Left ventricle myocardium superior (tissue), 1 donor: ENCODE data around the gene MND1. TPM values are rescaled to one million over a fixed set of nuclear protein-coding genes. Genes with fewer than 3 reads are reported as not detected.
"Not testable (repeated sequence)": the region's sequence is repeated elsewhere in the genome, so short reads cannot be mapped to it uniquely, and the experiment has no call there.

Source experiments
- ATAC-seq: fragments of 200-7000 bp; cut with Tn5 transposase; one replicate; pipeline ENCODE4 v1.9.1; 2020; ENCODE audit warnings: mild to moderate bottlenecking, moderate library complexity
- DNase-seq: peaks from one replicate; pipeline ENCODE4 v3.0.0-alpha.2; 2020
- intact Hi-C: fragments of 100-400 bp; cut with micrococcal nuclease; formaldehyde crosslinking; loops from one replicate; pipeline ENCODE4 v1.11.0; 2022
- total RNA-seq: library from RNA; stranded (reverse); fragmentation: NEBNext Ultra II Directional; extraction: Animal tissue kit (Norgen Biotek cat#: 25700); gene quantifications from one replicate; pipeline ENCODE4 v1.2.1, GENCODE V29; 2021
- donor health status: DM: no; HTN: yes; CAD: no; lungs with severe emphysema.

Gene MND1
- total RNA-seq, 1 donor from 2014 or later: not detected

GRCh38 chr4:153427363-153428071 is 83.0 kb downstream of the MND1 start:
- DNase-seq (no peak), ATAC-seq (no peak)
- intact Hi-C loops: no loop called here

GRCh38 chr4:153428941-153429475 is 84.5 kb downstream of the MND1 start:
- intact Hi-C loops: no loop called here
- ATAC-seq: no peak
- no peak for DNase-seq

DNA sequence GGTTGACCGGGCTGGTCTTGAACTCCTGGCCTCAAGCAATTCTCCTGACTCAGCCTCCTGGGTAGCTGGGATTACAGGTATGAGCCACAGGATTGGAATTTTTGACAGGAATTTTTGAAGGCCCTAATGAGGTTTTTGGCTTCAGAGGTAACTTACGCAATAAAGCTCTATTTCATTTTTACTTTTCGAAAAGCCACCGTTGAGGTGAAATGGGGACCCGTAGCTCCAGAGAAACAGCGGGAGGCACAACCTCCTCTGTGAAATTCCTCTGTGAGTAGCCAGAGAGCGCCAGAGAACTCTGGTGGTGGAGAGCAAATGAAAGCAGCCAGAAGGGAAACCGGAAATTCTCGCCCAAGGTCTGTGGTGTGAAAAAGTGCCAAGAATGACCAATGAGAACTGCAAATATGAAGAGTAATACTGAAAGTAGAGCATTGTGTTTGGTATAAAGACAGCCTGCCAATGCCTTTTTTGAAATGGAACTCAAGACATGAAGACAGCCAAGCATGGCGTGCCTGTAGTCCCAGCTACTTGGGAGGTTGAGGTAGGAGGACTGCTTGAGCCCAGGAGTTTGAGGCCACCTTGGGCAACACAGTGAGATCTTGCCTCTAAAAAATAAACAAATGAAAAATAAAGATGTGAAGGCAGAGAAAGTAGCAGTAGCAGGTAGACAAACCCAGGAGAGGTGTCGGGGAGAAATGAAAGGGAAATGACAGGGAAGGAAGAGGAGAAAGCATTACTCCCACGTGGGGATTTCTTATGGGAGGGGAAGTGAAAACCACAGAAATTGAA is 88.7 kb downstream of the MND1 start:
- intact Hi-C loops: loop anchor here (2.0 kb wide), 1 partner anchor 142 kb away; no protein-coding TSS in a partner anchor
- ATAC-seq: peak; percentile 86
- DNase-seq: peak; percentile 46

DNA sequence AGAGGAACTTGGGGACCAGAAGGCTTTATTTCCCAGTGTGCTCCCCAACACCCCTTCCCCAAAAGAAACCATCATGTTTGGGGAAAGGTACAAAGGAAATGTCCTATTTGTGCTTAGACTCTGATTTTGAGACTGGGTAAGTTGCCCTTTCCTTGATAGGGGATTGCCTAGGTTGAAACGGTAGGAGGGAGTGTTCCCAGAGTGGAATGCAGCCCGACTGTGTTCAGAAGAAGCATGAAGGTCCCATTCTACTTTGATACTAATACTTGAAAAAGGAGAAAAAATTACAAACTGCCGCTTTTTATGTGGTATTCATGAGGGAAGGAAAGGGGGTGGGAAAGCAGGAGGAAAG is 89.2 kb downstream of the MND1 start:
- DNase-seq (no peak), ATAC-seq (no peak)
- intact Hi-C loops: loop anchor here (2.0 kb wide), 1 partner anchor 141 kb away; no protein-coding TSS in a partner anchor

- ATAC-seq (no peak), DNase-seq (no peak)
- intact Hi-C loops: no loop called here
Measured at GRCh38 chr4:153434190-153434589, 89.7 kb downstream of the MND1 start.

DNA sequence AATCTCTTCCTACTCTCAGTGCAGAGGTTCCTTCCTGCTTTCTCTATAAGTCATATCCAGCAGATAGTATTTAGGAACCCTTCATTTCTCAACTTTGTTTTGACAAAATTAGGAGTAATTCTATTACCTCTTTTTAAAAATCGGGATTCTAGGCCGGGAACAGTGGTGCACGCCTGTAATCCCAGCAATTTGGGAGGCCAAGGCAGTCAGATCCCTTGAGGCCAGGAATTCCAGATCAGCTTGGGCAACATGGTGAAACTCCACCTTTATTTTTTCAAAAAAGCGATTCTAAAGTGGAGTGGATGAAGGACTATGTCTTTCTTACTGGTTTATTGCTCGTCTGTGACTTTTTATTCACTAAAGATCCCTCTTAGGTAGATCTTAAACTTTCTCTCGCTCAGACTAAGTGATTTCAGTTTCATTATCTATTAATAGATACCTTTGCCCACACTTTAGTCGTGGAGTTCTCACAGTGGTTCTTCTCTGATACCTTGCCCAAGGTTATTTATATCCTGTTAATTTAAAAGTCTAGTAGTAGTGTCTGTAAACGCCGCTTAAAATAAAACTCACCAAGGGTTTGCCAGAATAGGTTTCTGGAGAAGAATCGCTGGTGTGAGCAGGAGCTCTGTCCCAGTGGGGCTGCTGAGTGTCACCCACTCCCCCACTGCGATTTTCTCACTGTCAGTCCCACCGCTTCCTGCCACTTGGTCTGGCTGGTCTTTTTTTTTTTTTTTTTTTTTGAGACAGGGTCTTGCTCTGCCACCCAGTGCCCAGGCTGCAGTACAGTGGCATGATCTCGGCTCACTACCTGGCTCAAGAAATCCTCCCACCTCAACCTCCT is 94.6 kb downstream of the MND1 start:
- intact Hi-C loops: no loop called here
- peak; percentile 93 for ATAC-seq

DNA sequence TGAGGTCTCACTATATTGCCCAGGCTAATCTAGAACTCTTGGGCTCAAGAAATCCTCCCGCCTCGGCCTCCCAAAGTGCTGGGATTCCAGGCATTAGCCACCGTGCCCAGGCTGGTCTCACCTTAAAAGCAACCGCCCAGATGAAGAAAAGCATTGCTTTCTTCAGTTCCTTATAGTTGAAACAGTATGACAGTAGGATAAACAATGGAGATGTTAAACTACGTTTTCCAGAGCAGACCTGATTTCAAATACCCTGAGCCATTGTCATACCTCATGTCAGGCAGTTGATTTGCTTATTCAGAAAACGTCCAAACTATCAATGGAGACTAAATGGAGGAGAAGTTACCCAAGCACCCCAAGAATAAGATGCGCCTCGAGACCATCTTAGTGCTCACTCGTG is 95.3 kb downstream of the MND1 start:
- ATAC-seq (no peak), DNase-seq (no peak)
- intact Hi-C loops: no loop called here

More for the DNA sequence above, 94.6 kb downstream of the MND1 start:
- DNase-seq: no peak

DNA sequence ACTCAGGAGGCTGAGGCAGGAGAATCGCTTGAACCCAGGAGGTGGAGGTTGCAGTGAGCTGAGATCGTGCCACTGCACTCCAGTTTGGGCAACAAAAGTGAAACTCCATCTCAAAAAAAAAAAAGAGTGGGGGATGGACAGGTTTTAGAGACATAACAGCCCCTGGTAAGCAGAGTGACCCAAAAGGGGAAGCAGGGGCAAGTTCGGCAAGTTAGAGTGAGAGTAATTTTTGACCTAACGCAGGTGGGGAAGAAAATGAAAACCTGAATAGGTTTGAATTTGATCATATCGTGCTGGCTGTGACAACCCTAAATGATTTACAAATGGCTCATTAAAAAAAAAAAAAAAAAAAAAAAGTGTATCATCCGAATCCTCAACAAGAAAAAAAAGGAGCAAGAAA is 96.0 kb downstream of the MND1 start:
- intact Hi-C loops: no loop called here
- ATAC-seq: no peak
- DNase-seq: no peak

DNA sequence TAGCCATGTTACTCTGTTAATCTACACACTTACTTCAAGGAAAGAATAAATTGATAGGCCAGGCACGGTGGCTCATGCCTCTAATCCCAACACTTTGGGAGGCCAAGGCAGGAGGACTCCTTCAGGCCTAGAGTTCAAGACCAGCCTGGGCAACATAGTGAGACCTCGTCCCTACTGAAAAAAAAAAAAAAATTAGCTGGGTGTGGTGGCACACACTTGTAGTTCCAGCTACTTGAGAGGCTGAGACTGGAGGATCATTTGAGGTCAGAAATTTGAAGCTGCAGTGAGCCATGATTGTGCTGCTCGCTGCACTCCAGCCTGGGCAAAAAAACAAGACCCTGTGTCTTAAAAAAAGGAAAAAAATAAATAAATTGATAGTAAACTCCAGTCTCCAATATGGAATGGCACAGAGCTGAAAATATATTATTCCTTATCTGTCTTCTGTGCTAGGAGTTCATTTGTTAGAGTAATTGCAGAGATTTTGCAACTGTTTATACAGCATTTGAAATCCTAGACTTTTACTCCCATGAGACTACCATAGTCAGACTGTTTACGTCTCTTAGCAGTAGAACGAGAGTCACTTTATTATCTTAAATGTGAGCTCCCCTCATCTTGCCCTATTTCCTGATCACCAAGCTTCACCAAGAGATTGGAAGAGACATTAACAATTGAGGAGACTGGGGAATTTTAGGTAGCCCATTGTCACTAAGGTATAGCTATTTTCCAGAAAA is 102.9 kb downstream of the MND1 start:
- DNase-seq: no peak
- ATAC-seq: peak; percentile 68
- intact Hi-C loops: no loop called here

- DNase-seq (no peak), ATAC-seq (peak; percentile 36)
- intact Hi-C loops: no loop called here
Measured at GRCh38 chr4:153448003-153448731, 103.7 kb downstream of the MND1 start.

- no peak for ATAC-seq
- intact Hi-C loops: no loop called here
Measured at GRCh38 chr4:153449338-153449737, 104.8 kb downstream of the MND1 start.

GRCh38 chr4:153450544-153450917 is 106.0 kb downstream of the MND1 start:
- ATAC-seq: no peak
- intact Hi-C loops: no loop called here
- no peak for DNase-seq

More at GRCh38 chr4:153449338-153449737, 104.8 kb downstream of the MND1 start:
- no peak for DNase-seq

DNA sequence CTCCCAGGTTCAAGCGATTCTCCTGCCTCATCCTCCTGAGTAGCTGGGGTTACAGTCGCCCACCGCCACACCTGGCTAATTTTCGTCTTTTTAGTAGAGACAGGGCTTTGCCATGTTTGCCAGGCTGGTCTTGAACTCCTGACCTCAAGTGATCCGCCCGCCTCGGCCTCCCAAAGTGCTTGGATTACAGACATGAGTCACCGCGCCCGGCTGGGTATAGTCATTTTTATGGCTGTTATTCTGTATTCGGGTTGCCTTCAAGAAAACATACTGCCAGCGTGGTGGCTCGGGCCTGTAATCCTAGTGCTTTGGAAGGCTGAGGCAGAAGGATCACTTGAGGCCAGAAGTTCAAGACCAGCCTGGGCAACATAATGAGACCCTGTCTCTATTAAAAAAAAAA is 106.7 kb downstream of the MND1 start:
- ATAC-seq, intact Hi-C loops, DNase-seq: not testable (repeated sequence)

GRCh38 chr4:153451911-153452657 is 107.6 kb downstream of the MND1 start:
- DNase-seq (no peak), ATAC-seq (peak; percentile 32)
- intact Hi-C loops: no loop called here

GRCh38 chr4:153452658-153453378 is 108.3 kb downstream of the MND1 start:
- ATAC-seq (no peak), DNase-seq (no peak)
- intact Hi-C loops: no loop called here

GRCh38 chr4:153453402-153453801 is 108.9 kb downstream of the MND1 start:
- intact Hi-C loops: no loop called here
- DNase-seq (no peak), ATAC-seq (no peak)

GRCh38 chr4:153458969-153459368 is 114.5 kb downstream of the MND1 start:
- intact Hi-C loops: no loop called here
- DNase-seq (no peak), ATAC-seq (no peak)
